ENCODE measurements around the gene ETV3.
A peak's percentile ranks its signal among the peaks of the same experiment; 100 is the strongest.

ETV3 gene

DNA sequence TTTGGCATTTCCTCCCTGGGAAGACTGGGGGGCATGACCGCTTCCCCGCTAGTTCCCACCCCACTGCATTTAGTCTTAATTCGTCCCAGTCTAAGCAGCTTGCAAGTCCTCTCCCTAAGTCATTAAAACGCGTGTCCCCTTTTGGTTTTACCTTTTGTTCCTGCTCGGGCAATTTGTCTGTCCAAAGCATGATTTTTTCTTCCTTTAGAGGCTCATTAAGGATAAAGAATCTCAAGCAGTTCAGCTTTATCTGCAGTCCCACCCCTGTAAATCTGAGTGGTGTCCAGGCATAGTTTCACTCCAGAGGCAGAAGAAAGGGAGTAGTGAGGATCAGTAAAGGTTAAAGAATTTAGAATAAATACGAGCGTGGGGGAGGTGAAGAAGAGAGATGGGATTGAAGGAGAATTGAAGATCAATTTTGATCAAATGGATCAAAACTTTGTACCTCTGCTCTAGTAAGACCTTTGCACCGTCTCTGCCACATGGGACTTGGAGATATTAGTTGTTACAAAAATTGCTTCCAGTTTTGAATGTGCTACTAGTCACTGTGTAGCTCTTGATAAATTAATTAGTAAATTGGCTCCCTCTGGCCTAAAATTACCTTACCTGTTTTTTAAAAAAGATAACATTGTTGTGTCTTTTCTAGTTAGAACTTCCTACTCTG lies 989 bp upstream of the ETV3 start:
- DNase-seq (ENCODE audit: low spot score) = no peak

DNA sequence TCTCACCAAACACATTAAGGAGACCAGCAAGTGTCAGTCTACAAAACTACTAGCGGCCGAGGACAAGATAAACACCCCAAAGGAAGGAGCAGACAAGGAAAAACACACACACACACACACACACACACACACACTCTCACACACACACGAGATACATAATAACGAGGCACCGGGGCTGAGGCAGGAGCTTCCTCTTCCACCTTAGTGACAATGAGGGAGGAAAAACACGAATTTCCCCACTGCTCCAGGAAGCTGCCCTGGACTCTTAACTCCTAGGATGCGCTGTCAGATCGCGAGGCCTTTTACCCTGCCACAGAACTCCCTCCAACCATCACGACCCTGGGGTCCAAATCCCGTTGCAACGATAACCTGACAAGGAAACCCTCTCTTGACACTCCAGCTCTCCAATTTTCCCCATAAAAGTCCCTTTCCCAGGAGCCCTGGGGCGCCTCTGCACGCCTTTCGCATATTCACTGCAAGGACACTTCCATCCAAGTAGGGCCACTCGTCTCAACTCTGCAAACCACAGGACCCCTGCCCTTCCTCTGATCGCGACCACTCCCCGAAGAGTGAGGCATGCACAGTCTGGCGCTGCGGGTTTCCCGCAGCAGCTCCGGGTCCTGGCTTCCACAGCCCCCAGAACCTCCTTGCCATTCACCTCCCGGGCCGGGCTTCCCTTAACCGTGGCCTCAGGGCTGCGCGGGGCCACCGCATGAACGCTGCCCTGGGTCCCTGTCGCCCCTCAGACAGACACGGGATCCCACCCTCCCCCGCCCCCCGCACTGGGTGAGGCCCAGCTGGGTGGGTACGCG lies 581 bp downstream of the ETV3 start:
- DNase-seq (ENCODE audit: low spot score) = peak; percentile 49

DNA sequence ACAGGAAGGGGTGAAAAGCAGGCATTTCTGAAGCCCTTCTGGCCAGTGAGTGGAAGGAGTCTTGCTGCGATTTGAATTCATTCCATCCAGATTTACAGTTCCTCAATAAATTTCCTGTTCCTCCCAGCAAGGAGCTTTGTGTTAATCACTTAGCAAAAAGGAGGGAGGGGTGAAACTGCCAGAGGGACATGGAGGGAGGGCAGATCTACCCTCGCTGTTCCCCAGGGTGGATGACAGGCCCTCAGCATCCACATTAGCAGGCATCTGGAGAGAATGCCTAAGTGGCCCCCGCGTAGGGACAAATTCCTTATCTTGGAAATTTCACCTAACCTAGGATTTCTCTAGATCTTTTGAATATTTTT lies 1.2 kb downstream of the ETV3 start:
- no peak for DNase-seq (ENCODE audit: low spot score)

DNA sequence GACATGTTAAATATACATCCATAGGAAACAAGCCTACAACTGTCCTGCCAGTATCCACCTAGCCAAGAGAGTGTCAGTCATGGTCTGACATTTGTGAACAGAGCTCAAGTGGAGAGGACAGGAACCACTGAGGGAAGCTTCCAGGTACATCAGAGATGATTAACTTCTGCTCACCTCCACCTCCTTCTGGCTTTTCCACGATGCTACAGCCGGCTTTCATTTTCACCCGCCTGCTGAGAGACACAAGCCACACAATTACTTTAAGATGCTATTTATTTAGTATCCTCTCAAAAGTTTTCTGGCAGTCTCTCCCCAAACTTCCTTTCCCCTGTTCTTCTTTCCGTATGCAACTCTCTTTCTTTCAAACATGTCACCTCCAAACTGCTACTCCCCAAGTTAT lies 2.1 kb downstream of the ETV3 start:
- no peak for DNase-seq (ENCODE audit: low spot score)

DNA sequence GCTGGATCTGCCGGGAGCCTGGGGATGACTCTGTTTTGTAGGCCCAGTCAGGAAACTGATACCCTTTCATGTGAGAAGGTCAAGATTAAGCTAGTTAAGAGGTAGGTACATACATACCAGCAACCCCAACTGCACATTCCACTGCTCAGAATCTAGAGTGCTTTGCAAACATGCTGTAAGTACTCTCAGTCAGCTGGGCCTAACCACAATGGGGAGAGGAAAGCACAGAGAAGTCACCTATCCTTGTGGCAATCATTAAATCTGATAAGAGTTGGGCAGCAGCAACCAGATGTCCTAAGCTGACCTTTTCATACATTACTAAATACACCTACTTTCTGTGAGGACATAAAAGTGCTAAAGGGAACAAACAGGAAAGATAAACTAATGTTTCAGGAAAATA lies 2.5 kb downstream of the ETV3 start:
- no peak for DNase-seq (ENCODE audit: low spot score)

DNA sequence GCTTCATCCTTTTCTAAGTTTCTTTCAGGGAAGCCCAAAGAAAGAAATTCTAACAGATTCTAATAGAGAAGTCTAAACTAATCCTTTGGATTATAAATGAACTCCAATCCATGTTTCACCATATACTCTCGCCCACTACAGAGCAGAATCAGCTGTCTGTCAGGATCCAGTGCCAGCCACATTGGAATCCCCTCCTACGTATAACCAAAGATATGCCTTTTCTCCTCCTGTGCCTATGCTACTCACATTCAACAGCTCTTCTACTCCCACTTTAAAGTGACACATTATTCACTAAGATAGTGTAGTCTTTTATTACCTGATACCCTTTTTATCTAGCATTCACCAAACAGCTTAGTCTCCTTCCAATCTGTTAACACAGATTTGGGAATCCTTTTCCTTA lies 3.1 kb downstream of the ETV3 start:
- DNase-seq (ENCODE audit: low spot score) = no peak

- no peak for DNase-seq (ENCODE audit: low spot score)
These were observed 3.8 kb downstream of the ETV3 start for GRCh38 chr1:157134442-157134841.

DNA sequence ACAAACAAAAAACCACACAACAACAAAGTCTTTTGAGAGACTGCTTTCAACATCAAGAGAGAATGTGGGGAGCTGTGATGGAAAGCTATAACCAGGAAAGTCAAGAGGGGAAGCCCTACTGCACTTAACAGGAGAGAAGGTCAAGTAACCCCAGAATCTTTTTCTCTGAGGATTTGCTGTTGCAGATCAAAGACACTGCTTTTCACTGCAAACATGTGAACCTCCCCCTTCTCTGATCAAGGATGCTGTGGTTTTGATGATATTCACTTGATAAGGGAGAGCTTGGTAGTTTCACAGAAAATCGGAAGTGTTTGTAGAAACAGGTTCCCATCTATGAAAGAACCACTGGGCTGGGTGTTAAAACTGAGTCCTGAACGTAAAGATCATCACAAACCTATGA lies 4.8 kb downstream of the ETV3 start:
- no peak for DNase-seq (ENCODE audit: low spot score)

DNA sequence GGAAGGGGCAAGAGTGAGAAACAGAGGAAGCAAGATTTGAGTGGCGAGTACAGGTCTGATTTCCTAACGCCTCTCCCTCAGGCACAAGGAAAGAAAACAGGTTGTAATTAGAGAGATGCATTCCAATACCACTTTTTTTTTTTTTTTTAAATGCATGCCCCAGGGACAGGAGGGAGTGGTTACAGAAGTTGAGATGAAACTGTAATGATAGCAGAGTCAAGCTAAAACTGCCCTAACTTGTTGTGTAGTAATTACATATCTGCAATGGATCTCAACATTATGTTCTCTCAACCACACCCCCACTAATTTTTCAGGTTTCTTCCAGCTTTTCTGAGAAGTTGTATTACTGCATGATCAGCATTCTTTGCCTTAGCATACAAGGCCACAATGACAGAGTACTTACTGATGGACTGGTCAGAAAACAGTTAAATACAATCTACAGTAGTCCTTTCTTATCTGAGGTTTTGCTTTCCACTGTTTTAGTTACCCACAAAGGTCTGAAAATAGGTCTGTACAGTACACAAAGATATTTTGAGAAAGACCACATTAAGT lies 5.5 kb downstream of the ETV3 start:
- DNase-seq (ENCODE audit: low spot score) = no peak

DNA sequence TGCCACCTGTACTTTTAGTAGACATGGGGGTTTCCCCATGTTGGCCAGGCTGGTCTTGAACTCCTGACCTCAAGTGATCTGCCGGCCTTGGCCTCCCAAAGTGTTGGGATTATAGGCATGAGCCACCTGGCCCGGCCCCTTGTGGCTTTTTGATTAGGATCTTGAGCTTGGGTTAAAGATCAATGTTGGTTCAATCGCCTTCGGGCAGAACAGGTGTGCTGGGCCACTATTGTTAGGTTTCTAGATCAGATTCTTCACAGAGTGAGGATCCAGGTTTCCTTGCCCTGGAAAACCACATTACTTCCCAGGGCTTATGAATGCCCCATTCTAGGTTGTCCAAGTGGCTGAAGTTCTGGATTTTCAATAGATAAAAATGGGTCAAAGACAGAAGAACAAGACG lies 6.1 kb downstream of the ETV3 start:
- no peak for DNase-seq (ENCODE audit: low spot score)

GRCh38 chr1:157131281-157131680 lies 6.9 kb downstream of the ETV3 start:
- DNase-seq (ENCODE audit: low spot score) = no peak

DNA sequence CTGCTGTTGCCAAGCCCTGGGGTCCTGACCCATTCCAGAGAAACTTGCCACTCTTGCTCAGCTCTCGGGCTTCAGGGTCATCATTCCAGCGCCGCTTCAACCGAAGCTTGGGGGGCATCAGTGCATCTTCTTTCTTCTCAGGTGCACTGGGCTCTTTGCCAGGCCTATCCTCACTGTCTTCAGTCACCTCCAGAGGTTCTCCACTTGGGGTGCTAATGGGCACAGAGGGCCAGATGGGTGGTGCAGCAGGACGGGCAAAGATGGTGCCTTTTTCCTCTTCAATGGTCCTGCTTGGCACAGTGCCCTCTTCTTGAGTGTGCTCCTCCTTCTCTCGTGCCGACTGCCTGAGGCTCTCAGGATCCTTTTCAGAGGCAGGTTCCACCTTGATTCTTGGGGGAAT lies 13.3 kb downstream of the ETV3 start:
- peak; percentile 49 for DNase-seq (ENCODE audit: low spot score)

DNA sequence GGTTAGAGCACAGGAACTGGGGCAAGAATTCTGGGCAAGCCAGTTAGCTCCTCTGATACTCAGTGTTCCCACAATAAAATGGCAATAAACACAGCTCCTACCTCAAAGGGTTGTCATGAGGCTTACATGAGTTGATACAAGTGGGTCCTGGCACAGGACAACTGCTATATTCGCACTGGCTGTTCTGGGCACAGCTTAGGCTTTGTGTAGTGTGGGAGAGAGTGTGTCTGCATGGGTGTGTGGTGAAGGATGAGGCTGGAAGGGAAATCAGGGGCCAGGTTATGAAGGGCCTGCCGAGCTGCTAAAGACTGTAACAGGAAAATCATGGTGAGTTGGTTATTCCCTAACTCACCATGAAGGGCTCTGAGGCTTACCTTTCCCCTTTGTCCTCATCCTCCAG lies 18.7 kb downstream of the ETV3 start:
- no peak for DNase-seq (ENCODE audit: low spot score)

- no peak for DNase-seq (ENCODE audit: low spot score)
These were observed 19.2 kb downstream of the ETV3 start for GRCh38 chr1:157119008-157119407.

DNA sequence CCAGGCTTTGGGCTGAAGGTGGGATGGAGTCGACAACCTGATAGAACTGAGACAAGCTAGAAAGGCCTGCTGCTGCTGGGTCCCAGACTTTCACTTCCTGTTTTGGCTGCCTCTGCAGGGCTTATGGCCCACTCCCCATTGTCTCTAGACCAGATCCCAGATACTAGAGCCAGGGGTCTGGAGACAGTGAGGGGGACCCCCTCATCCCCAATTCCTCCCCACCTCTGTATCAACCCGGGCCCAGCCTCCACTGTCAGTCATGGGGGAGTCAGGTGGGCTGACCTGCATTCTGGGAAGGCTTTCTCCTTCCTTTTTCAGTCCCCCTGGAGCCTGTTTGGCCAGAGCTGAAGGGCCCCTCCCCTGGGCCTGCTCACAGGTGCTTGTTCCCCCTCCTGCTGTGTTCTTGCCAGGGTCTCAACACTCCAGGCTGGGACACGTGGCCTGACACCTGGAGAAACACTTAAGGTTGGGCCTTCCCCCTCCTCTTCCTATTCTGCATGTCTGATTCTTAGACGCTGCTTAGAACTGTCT lies 20.6 kb downstream of the ETV3 start:
- peak; percentile 68 for DNase-seq (ENCODE audit: low spot score)

- DNase-seq (ENCODE audit: low spot score) = no peak
These were observed 21.5 kb downstream of the ETV3 start for GRCh38 chr1:157116737-157117103.

GRCh38 chr1:157115851-157116736 lies 22.1 kb downstream of the ETV3 start:
- DNase-seq (ENCODE audit: low spot score) = no peak

GRCh38 chr1:157115429-157115838 lies 22.8 kb downstream of the ETV3 start:
- no peak for DNase-seq (ENCODE audit: low spot score)

DNA sequence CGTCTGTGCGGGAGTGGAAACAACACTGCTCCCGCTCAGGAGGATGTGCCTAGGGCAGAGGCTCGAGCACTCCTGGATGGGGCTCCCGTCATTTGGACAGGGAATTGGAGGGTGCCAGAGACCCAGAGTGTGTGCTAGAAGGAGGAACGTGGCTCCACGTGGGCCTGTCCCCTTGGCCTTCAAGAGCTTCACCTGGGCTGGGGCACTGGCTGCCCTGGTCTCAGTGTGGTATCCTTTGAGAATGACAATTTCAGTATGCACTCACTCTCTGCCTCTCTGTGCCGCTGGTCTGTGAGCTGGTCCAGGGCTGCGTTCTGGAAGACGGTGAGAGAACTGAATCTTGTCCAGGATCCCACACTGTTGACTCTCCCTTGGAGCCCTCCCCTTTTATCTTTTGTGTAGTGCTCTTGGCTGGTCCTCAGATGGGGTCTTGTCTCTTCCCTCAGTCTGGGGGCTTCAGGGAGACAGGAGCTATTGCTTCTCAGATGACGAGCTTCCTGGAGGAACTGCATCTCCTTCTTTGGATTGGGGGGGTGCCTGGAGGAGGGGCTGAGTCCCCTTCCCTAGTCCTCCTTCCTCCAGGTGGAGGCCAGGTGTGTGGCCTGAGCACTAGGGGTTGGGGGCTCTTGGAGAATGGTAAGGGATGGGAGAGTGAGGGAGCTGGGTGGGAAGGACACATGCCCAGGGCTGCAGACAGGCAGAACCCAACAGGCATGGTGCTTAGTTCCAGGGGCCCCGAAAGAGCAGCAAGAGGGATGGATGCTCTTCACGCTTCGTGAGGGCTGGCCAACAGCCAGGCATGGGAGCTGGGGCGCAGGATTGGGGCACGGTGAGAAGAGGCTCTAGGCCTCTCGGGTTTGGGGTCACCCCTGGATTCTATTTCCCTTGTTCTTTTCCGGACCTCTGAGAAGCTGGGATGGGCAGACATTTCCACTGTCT lies 23.7 kb downstream of the ETV3 start:
- DNase-seq (ENCODE audit: low spot score) = no peak

DNA sequence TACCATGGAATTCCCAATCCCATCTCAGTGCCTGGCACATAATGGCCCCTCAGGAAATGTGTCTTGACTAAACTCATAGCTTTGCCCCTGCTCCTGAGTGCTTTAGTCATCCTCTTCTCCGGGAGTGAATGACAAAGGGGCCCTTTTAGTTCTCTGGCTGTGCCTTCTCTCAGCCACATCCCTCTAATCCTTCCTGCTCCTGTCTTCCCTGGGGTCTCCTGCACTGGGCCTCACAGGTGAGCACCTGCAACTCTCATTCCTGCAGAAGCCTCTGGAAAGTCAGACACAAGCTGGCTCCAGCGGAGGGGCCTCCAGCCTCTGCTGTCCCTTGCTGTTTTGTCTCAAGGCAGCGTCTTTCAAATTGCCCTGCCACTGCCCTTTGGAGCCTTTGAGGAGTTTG lies 24.6 kb downstream of the ETV3 start:
- DNase-seq (ENCODE audit: low spot score) = no peak

GRCh38 chr1:157113106-157113505 lies 25.1 kb downstream of the ETV3 start:
- DNase-seq (ENCODE audit: low spot score) = no peak

Measured in NAMALWA (cell line).